ENCODE results near the gene RPS5. TPM values are rescaled to one million over a fixed set of nuclear protein-coding genes. Genes with fewer than 3 reads are reported as not detected.

Gene RPS5
- total and polyA plus RNA-seq, 9 of the 15 experiments (the other 6 are each of a cell fraction or from before 2014, with no cell fraction given), result 1,228 to 3,570 (median 2,484) TPM

- no peak for TF ChIP-seq ZBTB5 (IDR thresholded peaks at IDR 0.05)
- TF ChIP-seq CBX2 (IDR thresholded peaks at IDR 0.05; ENCODE audit: insufficient read depth, low read length, poor library complexity, severe bottlenecking), result no peak
- no peak for TF ChIP-seq CEBPB (tag; IDR thresholded peaks at IDR 0.05)
- no peak for TF ChIP-seq THAP7 (CRISPR knock-in tag; IDR thresholded peaks at IDR 0.05)
- TF ChIP-seq ETV6 (IDR thresholded peaks at IDR 0.05; ENCODE audit: borderline replicate concordance in 1 of 2, low read depth in 2 of 2, low read length in 1 of 2), result 0 out of 4 replicates have a peak, but pooled peaks of 1 of the 2 experiments have one; percentile 34
- TF ChIP-seq ETV6 (CRISPR knock-in tag; IDR thresholded peaks at IDR 0.05; ENCODE audit: borderline replicate concordance), result no peak
- TF ChIP-seq POU5F1 (IDR thresholded peaks at IDR 0.05; ENCODE audit: borderline replicate concordance, low read depth, low read length, partially characterized antibody), result peak; percentile 27
- TF ChIP-seq LEF1 (IDR thresholded peaks at IDR 0.05), result peak; percentile 9; the same call in 1 of the 2 replicates
- TF ChIP-seq C11orf30 (IDR thresholded peaks at IDR 0.05; ENCODE audit: low read depth), result peak; percentile 93
- TF ChIP-seq POLR2A (conservative IDR thresholded peaks at IDR 0.05), result peak; percentile 95
- TF ChIP-seq, protein P1, sequence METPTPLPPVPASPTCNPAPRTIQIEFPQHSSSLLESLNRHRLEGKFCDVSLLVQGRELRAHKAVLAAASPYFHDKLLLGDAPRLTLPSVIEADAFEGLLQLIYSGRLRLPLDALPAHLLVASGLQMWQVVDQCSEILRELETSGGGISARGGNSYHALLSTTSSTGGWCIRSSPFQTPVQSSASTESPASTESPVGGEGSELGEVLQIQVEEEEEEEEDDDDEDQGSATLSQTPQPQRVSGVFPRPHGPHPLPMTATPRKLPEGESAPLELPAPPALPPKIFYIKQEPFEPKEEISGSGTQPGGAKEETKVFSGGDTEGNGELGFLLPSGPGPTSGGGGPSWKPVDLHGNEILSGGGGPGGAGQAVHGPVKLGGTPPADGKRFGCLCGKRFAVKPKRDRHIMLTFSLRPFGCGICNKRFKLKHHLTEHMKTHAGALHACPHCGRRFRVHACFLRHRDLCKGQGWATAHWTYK (CRISPR knock-in tag; IDR thresholded peaks at IDR 0.05), result no peak
- no peak for TF ChIP-seq IRF2 (CRISPR knock-in tag; IDR thresholded peaks at IDR 0.05)
- TF ChIP-seq SNIP1 (IDR thresholded peaks at IDR 0.05; ENCODE audit: low read depth), result peak; percentile 95
- no peak for TF ChIP-seq ZNF41 (CRISPR knock-in tag; conservative IDR thresholded peaks at IDR 0.05)
- no peak for TF ChIP-seq TCF15 (CRISPR knock-in tag; IDR thresholded peaks at IDR 0.05)
- 0 out of 2 replicates have a peak, but pooled peaks have one; percentile 26 for TF ChIP-seq ESRRA (IDR thresholded peaks at IDR 0.05; ENCODE audit: borderline replicate concordance, low read depth)
- peak; percentile 71 for TF ChIP-seq KDM5B (IDR thresholded peaks at IDR 0.05; ENCODE audit: insufficient replicate concordance, low read depth, low read length)
- TF ChIP-seq NUFIP1 (IDR thresholded peaks at IDR 0.05; ENCODE audit: partially characterized antibody), result no peak
- TF ChIP-seq GTF2E2 (tag; IDR thresholded peaks at IDR 0.05), result peak; percentile 96; the same call in 1 of the 2 replicates
- no peak for TF ChIP-seq KDM2B (CRISPR knock-in tag; IDR thresholded peaks at IDR 0.05)
- peak; percentile 100 for TF ChIP-seq RBM22 (IDR thresholded peaks at IDR 0.05; ENCODE audit: low read depth, low read length, poor library complexity, severe bottlenecking)
- peak; percentile 86 for TF ChIP-seq HMGN3 (IDR thresholded peaks at IDR 0.05; ENCODE audit: borderline replicate concordance, extremely low read depth, insufficient read length, low read depth, low read length)
- TF ChIP-seq KLF1 (tag; IDR thresholded peaks at IDR 0.05), result no peak; the same call in 1 of the 2 replicates
Measured at GRCh38 chr19:58362272-58362994, 24.6 kb upstream of the RPS5 start, which contains the start of gene ZNF497 (continued).
